Activated CD8-positive, alpha-beta memory T cell treated with anti-CD3 and anti-CD28 coated beads, Interleukin-2, amount 50 U/mL, for 4 hours (primary cell): ENCODE results near the gene MYO1E.
"Not testable (repeated sequence)": the region's sequence is repeated elsewhere in the genome, so short reads cannot be mapped to it uniquely, and the experiment has no call there.

Experiments used
- DNase-seq: peaks from one replicate; pipeline ENCODE4 v3.0.0-alpha.2; 2020

MYO1E gene

GRCh38 chr15:59157396-59157795 lies 215.3 kb downstream of the MYO1E start:
- no peak for DNase-seq

GRCh38 chr15:59155431-59155830 lies 217.2 kb downstream of the MYO1E start:
- no peak for DNase-seq

- no peak for DNase-seq
Observed at GRCh38 chr15:59154243-59154642, 218.4 kb downstream of the MYO1E start.

GRCh38 chr15:59153466-59153865 lies 219.2 kb downstream of the MYO1E start:
- no peak for DNase-seq

- no peak for DNase-seq
Observed at GRCh38 chr15:59152694-59153450, 219.8 kb downstream of the MYO1E start.

GRCh38 chr15:59150185-59150584 lies 222.5 kb downstream of the MYO1E start:
- DNase-seq, result no peak

- DNase-seq, result no peak
Observed at GRCh38 chr15:59148153-59148833, 224.4 kb downstream of the MYO1E start.

- no peak for DNase-seq
Observed at GRCh38 chr15:59147666-59148065, 225.0 kb downstream of the MYO1E start.

GRCh38 chr15:59144594-59144993 lies 228.1 kb downstream of the MYO1E start:
- not testable (repeated sequence) for DNase-seq

GRCh38 chr15:59143281-59143680 lies 229.4 kb downstream of the MYO1E start:
- DNase-seq, result no peak

GRCh38 chr15:59140422-59141226 lies 232.0 kb downstream of the MYO1E start:
- DNase-seq, result no peak

- peak; percentile 51 for DNase-seq
Observed at GRCh38 chr15:59138243-59138642, 234.4 kb downstream of the MYO1E start.

- DNase-seq, result no peak
Observed at GRCh38 chr15:59137566-59137965, 235.1 kb downstream of the MYO1E start.

GRCh38 chr15:59133929-59134427 lies 238.7 kb downstream of the MYO1E start:
- DNase-seq, result no peak

GRCh38 chr15:59131969-59132562 lies 240.6 kb downstream of the MYO1E start:
- no peak for DNase-seq

GRCh38 chr15:59131456-59131855 lies 241.2 kb downstream of the MYO1E start:
- DNase-seq, result no peak

GRCh38 chr15:59127255-59127654 lies 245.4 kb downstream of the MYO1E start:
- DNase-seq, result not testable (repeated sequence)

- not testable (repeated sequence) for DNase-seq
Observed at GRCh38 chr15:59125683-59126082, 247.0 kb downstream of the MYO1E start.

- no peak for DNase-seq
Observed at GRCh38 chr15:59124261-59124660, 248.4 kb downstream of the MYO1E start.

- DNase-seq, result no peak
Observed at GRCh38 chr15:59120937-59121336, 251.7 kb downstream of the MYO1E start.

GRCh38 chr15:59119625-59120024 lies 253.0 kb downstream of the MYO1E start:
- no peak for DNase-seq

GRCh38 chr15:59116771-59117170 lies 255.9 kb downstream of the MYO1E start:
- DNase-seq, result no peak

- no peak for DNase-seq
Observed at GRCh38 chr15:59116141-59116540, 256.5 kb downstream of the MYO1E start.
